ENCODE results near the gene KCTD20.
"Not testable (repeated sequence)": the region's sequence is repeated elsewhere in the genome, so short reads cannot be mapped to it uniquely, and the experiment has no call there.

Gene KCTD20

GRCh38 chr6:36445621-36446020 is 2.8 kb downstream of the KCTD20 start:
- DNase-seq: no peak

GRCh38 chr6:36449173-36449572 is 6.4 kb downstream of the KCTD20 start:
- DNase-seq: not testable (repeated sequence)

- DNase-seq: not testable (repeated sequence)
These were observed 10.1 kb downstream of the KCTD20 start for GRCh38 chr6:36452897-36453296.

- DNase-seq: no peak
These were observed 12.8 kb downstream of the KCTD20 start for GRCh38 chr6:36455486-36456027.

- DNase-seq: no peak
These were observed 16.7 kb downstream of the KCTD20 start for GRCh38 chr6:36459501-36459900.

- no peak for DNase-seq
These were observed 18.1 kb downstream of the KCTD20 start for GRCh38 chr6:36460916-36461315.

GRCh38 chr6:36461646-36462045 is 18.8 kb downstream of the KCTD20 start:
- no peak for DNase-seq

GRCh38 chr6:36463676-36464075 is 20.9 kb downstream of the KCTD20 start:
- DNase-seq: no peak

GRCh38 chr6:36464233-36464632 is 21.4 kb downstream of the KCTD20 start:
- DNase-seq: no peak

- no peak for DNase-seq
These were observed 24.8 kb downstream of the KCTD20 start for GRCh38 chr6:36467625-36468024.

GRCh38 chr6:36469148-36469661 is 26.4 kb downstream of the KCTD20 start:
- DNase-seq: no peak

GRCh38 chr6:36469946-36470345 is 27.1 kb downstream of the KCTD20 start:
- no peak for DNase-seq

- DNase-seq: no peak
These were observed 35.3 kb downstream of the KCTD20 start for GRCh38 chr6:36478051-36478526.

- no peak for DNase-seq
These were observed 36.5 kb downstream of the KCTD20 start for GRCh38 chr6:36479256-36479655.

- DNase-seq: not testable (repeated sequence)
These were observed 40.5 kb downstream of the KCTD20 start for GRCh38 chr6:36483326-36483725.

GRCh38 chr6:36484736-36485135 is 41.9 kb downstream of the KCTD20 start:
- DNase-seq: no peak

GRCh38 chr6:36487698-36488097 is 44.9 kb downstream of the KCTD20 start:
- DNase-seq: no peak

- no peak for DNase-seq
These were observed 45.4 kb downstream of the KCTD20 start for GRCh38 chr6:36488221-36488620.

GRCh38 chr6:36489426-36489825 is 46.6 kb downstream of the KCTD20 start:
- DNase-seq: no peak

- DNase-seq: no peak
These were observed 48.7 kb downstream of the KCTD20 start for GRCh38 chr6:36491378-36491965.

GRCh38 chr6:36492092-36492491 is 49.3 kb downstream of the KCTD20 start:
- DNase-seq: no peak

- DNase-seq: no peak
These were observed 49.8 kb downstream of the KCTD20 start for GRCh38 chr6:36492621-36493020.

- no peak for DNase-seq
These were observed 50.5 kb downstream of the KCTD20 start for GRCh38 chr6:36493319-36493718.

GRCh38 chr6:36493859-36494258 is 51.1 kb downstream of the KCTD20 start:
- DNase-seq: no peak

- DNase-seq: no peak
These were observed 52.3 kb downstream of the KCTD20 start for GRCh38 chr6:36495086-36495485.

Measured in NCI-H524 (cell line).